ENCODE measurements around the gene RGS10. TPM values are rescaled to one million over a fixed set of nuclear protein-coding genes. Genes with fewer than 3 reads are reported as not detected.

RGS10 gene
- polyA plus RNA-seq, 1 donor, result 63.1 TPM

GRCh38 chr10:119488675-119489074, 53.8 kb downstream of the RGS10 start:
- Histone ChIP-seq H3K27me3 (ENCODE audit: control insufficient read depth, insufficient read depth, low read length) (no peaks in the 10 kb centered on the region), H3K27ac (ENCODE audit: low read length) (no peak overlapping the region)

DNA sequence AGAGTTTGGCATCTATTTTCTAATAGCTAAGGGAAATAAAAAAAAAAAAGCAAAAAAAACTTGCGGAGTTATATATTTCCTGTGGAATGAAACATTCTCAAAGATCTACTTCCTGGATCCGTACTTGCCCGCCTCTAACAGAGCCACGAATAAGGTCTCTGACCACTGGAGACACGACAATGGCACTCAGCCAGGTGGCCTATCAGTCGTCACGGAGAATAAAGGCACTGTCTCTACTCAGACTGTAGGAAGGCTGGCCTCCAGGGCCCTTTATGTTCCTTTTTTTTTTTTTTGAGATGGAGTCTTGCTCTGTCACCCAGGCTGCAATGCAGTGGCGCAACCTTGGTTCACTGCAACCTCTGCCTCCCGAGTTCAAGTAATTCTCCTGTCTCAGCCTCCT, 58.7 kb downstream of the RGS10 start:
- no peak overlapping the region for H3K27ac ChIP-seq (ENCODE audit: low read length)
- H3K36me3 ChIP-seq (ENCODE audit: control insufficient read depth, insufficient read depth, low read length), result no peaks in the 10 kb centered on the region
- no peak overlapping the region for H3K4me3 ChIP-seq (ENCODE audit: low read length)
- no peaks in the 10 kb centered on the region for H3K9me3 ChIP-seq (ENCODE audit: control insufficient read depth, low read depth, low read length)
- no peak for DNase-seq
- 100% methylated on average over 1 of the region's 9 CpGs for WGBS (ENCODE audit: insufficient coverage, low lambda C conversion rate)
- H3K27me3 ChIP-seq (ENCODE audit: control insufficient read depth, insufficient read depth, low read length), result peaks cover 10% of the 10 kb centered on the region
- H3K4me1 ChIP-seq (ENCODE audit: control insufficient read depth, insufficient read depth, low read length), result no peaks in the 10 kb centered on the region

More at GRCh38 chr10:119488675-119489074, 53.8 kb downstream of the RGS10 start:
- no peaks in the 10 kb centered on the region for H3K36me3 ChIP-seq (ENCODE audit: control insufficient read depth, insufficient read depth, low read length)
- H3K4me3 ChIP-seq (ENCODE audit: low read length), result no peak overlapping the region
- WGBS (ENCODE audit: insufficient coverage, low lambda C conversion rate), result 20% methylated on average over 1 of the region's 7 CpGs
- DNase-seq, result no peak
- H3K9me3 ChIP-seq (ENCODE audit: control insufficient read depth, low read depth, low read length), result no peaks in the 10 kb centered on the region
- peaks cover 5% of the 10 kb centered on the region for H3K4me1 ChIP-seq (ENCODE audit: control insufficient read depth, insufficient read depth, low read length)

- Histone ChIP-seq H3K27me3 (ENCODE audit: control insufficient read depth, insufficient read depth, low read length) (peaks cover 14% of the 10 kb centered on the region), H3K4me3 (ENCODE audit: low read length) (no peak overlapping the region), H3K36me3 (ENCODE audit: control insufficient read depth, insufficient read depth, low read length) (no peaks in the 10 kb centered on the region), H3K9me3 (ENCODE audit: control insufficient read depth, low read depth, low read length) (no peaks in the 10 kb centered on the region), H3K4me1 (ENCODE audit: control insufficient read depth, insufficient read depth, low read length) (no peaks in the 10 kb centered on the region), H3K27ac (ENCODE audit: low read length) (no peak overlapping the region)
- DNase-seq, result no peak
- no CpG with 5 or more reads among the region's 6 CpGs for WGBS (ENCODE audit: insufficient coverage, low lambda C conversion rate)
Measured at GRCh38 chr10:119483001-119483400, 59.5 kb downstream of the RGS10 start.

GRCh38 chr10:119481781-119482426, 60.6 kb downstream of the RGS10 start:
- no peak for DNase-seq
- no peak overlapping the region for H3K4me3 ChIP-seq (ENCODE audit: low read length)
- peaks cover 21% of the 10 kb centered on the region for H3K27me3 ChIP-seq (ENCODE audit: control insufficient read depth, insufficient read depth, low read length)
- H3K36me3 ChIP-seq (ENCODE audit: control insufficient read depth, insufficient read depth, low read length), result no peaks in the 10 kb centered on the region
- H3K9me3 ChIP-seq (ENCODE audit: control insufficient read depth, low read depth, low read length), result no peaks in the 10 kb centered on the region
- H3K4me1 ChIP-seq (ENCODE audit: control insufficient read depth, insufficient read depth, low read length), result no peaks in the 10 kb centered on the region
- H3K27ac ChIP-seq (ENCODE audit: low read length), result no peak overlapping the region
- 33% methylated on average over 1 of the region's 12 CpGs for WGBS (ENCODE audit: insufficient coverage, low lambda C conversion rate)

GRCh38 chr10:119480667-119481066, 61.9 kb downstream of the RGS10 start:
- Histone ChIP-seq H3K9me3 (ENCODE audit: control insufficient read depth, low read depth, low read length) (no peaks in the 10 kb centered on the region), H3K4me1 (ENCODE audit: control insufficient read depth, insufficient read depth, low read length) (no peaks in the 10 kb centered on the region), H3K36me3 (ENCODE audit: control insufficient read depth, insufficient read depth, low read length) (no peaks in the 10 kb centered on the region), H3K27ac (ENCODE audit: low read length) (no peak overlapping the region), H3K4me3 (ENCODE audit: low read length) (no peak overlapping the region), H3K27me3 (ENCODE audit: control insufficient read depth, insufficient read depth, low read length) (peaks cover 22% of the 10 kb centered on the region)
- no peak for DNase-seq
- 90% methylated on average over 2 of the region's 4 CpGs for WGBS (ENCODE audit: insufficient coverage, low lambda C conversion rate)

- Histone ChIP-seq H3K4me1 (ENCODE audit: control insufficient read depth, insufficient read depth, low read length) (no peaks in the 10 kb centered on the region), H3K27me3 (ENCODE audit: control insufficient read depth, insufficient read depth, low read length) (peaks cover 22% of the 10 kb centered on the region), H3K4me3 (ENCODE audit: low read length) (no peak overlapping the region), H3K27ac (ENCODE audit: low read length) (no peak overlapping the region), H3K36me3 (ENCODE audit: control insufficient read depth, insufficient read depth, low read length) (no peaks in the 10 kb centered on the region), H3K9me3 (ENCODE audit: control insufficient read depth, low read depth, low read length) (no peaks in the 10 kb centered on the region)
- no peak for DNase-seq
- no CpG with 5 or more reads among the region's 8 CpGs for WGBS (ENCODE audit: insufficient coverage, low lambda C conversion rate)
Measured at GRCh38 chr10:119479532-119479931, 63.0 kb downstream of the RGS10 start.

GRCh38 chr10:119478811-119479341, 63.6 kb downstream of the RGS10 start:
- H3K9me3 ChIP-seq (ENCODE audit: control insufficient read depth, low read depth, low read length), result peaks cover 1% of the 10 kb centered on the region
- H3K27ac ChIP-seq (ENCODE audit: low read length), result no peak overlapping the region
- H3K4me1 ChIP-seq (ENCODE audit: control insufficient read depth, insufficient read depth, low read length), result no peaks in the 10 kb centered on the region
- H3K36me3 ChIP-seq (ENCODE audit: control insufficient read depth, insufficient read depth, low read length), result no peaks in the 10 kb centered on the region
- peaks cover 22% of the 10 kb centered on the region for H3K27me3 ChIP-seq (ENCODE audit: control insufficient read depth, insufficient read depth, low read length)
- no CpG with 5 or more reads among the region's 6 CpGs for WGBS (ENCODE audit: insufficient coverage, low lambda C conversion rate)
- DNase-seq, result no peak
- no peak overlapping the region for H3K4me3 ChIP-seq (ENCODE audit: low read length)

DNA sequence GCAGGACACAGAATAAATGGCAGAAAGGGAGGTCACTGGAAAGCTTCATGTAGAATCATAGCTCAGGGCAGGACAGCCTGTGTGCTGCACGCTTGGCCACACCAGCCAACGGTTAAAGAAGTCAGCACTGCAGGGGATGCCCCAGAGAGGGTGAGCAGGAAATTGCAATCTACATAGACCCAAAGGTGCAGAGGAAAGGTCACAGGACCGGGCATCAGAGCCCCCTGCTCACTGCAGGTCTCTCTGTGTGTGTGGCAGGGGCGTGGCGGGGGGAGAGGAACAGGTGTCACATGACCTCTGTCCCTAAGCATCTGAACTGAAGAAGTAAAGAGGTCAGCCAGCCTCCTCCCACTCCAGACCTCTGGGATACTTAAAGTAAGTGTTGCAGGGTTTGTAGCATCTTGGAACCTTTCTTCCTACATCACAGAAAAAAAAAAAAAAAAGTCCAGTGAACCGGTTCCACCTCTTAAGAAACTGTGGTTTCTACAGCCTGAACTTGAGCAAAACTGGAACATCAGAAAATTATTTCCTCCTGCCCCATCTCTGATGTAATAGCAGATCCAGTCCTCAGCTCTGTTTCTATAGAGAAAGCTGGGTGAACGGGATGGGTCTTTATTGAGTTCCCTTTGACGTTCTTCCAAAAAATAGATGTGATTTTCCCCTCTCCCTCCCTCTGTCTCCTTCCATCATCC, 64.3 kb downstream of the RGS10 start:
- H3K27ac ChIP-seq (ENCODE audit: low read length), result no peak overlapping the region
- no peaks in the 10 kb centered on the region for H3K36me3 ChIP-seq (ENCODE audit: control insufficient read depth, insufficient read depth, low read length)
- no peak for DNase-seq
- H3K9me3 ChIP-seq (ENCODE audit: control insufficient read depth, low read depth, low read length), result peaks cover 7% of the 10 kb centered on the region
- H3K4me3 ChIP-seq (ENCODE audit: low read length), result no peak overlapping the region
- H3K27me3 ChIP-seq (ENCODE audit: control insufficient read depth, insufficient read depth, low read length), result peaks cover 22% of the 10 kb centered on the region
- H3K4me1 ChIP-seq (ENCODE audit: control insufficient read depth, insufficient read depth, low read length), result no peaks in the 10 kb centered on the region
- WGBS (ENCODE audit: insufficient coverage, low lambda C conversion rate), result 29% methylated on average over 4 of the region's 8 CpGs

GRCh38 chr10:119477444-119477843, 65.1 kb downstream of the RGS10 start:
- DNase-seq, result no peak
- Histone ChIP-seq H3K27me3 (ENCODE audit: control insufficient read depth, insufficient read depth, low read length) (peaks cover 22% of the 10 kb centered on the region), H3K27ac (ENCODE audit: low read length) (no peak overlapping the region), H3K36me3 (ENCODE audit: control insufficient read depth, insufficient read depth, low read length) (no peaks in the 10 kb centered on the region), H3K4me1 (ENCODE audit: control insufficient read depth, insufficient read depth, low read length) (no peaks in the 10 kb centered on the region), H3K4me3 (ENCODE audit: low read length) (no peak overlapping the region), H3K9me3 (ENCODE audit: control insufficient read depth, low read depth, low read length) (peaks cover 7% of the 10 kb centered on the region)
- WGBS (ENCODE audit: insufficient coverage, low lambda C conversion rate), result 80% methylated on average over 1 of the region's 3 CpGs

GRCh38 chr10:119474606-119475005, 67.9 kb downstream of the RGS10 start:
- H3K27me3 ChIP-seq (ENCODE audit: control insufficient read depth, insufficient read depth, low read length), result peaks cover 20% of the 10 kb centered on the region
- no CpG with 5 or more reads among the region's 10 CpGs for WGBS (ENCODE audit: insufficient coverage, low lambda C conversion rate)
- no peak overlapping the region for H3K27ac ChIP-seq (ENCODE audit: low read length)
- no peaks in the 10 kb centered on the region for H3K36me3 ChIP-seq (ENCODE audit: control insufficient read depth, insufficient read depth, low read length)
- DNase-seq, result no peak
- no peaks in the 10 kb centered on the region for H3K4me1 ChIP-seq (ENCODE audit: control insufficient read depth, insufficient read depth, low read length)
- H3K4me3 ChIP-seq (ENCODE audit: low read length), result no peak overlapping the region
- peaks cover 7% of the 10 kb centered on the region for H3K9me3 ChIP-seq (ENCODE audit: control insufficient read depth, low read depth, low read length)
